SK-N-MC (cell line): Measurements from ENCODE around the gene SAG.

Source experiments
- DNase-seq: peaks from one replicate; pipeline ENCODE4 v3.0.0-alpha.2; 2011; ENCODE audit warnings: low read depth, low spot score
- H3K27ac ChIP-seq: fragments of 200-600 bp; sonication (generic); 2 replicates; pipeline ENCODE4 v1.5.1; 2016; ENCODE audit warnings: mixed run types
- H3K36me3 ChIP-seq: fragments of 200-600 bp; sonication (generic); 2 replicates; pipeline ENCODE4 v1.6.1; 2017; ENCODE audit warnings: antibody characterized with exemption, low read length, mixed read lengths; ENCODE audit not compliant: insufficient read depth
- H3K4me3 ChIP-seq: fragments of 200-600 bp; sonication (generic); 2 replicates; pipeline ENCODE4 v1.5.1; 2016
- H3K9ac ChIP-seq: fragments of 200-600 bp; sonication (generic); 2 replicates; pipeline ENCODE4 v1.8.0; 2017; ENCODE audit warnings: mixed run types, mixed read lengths; ENCODE audit not compliant: insufficient read length
- H3K9me3 ChIP-seq: fragments of 200-600 bp; sonication (generic); 2 replicates; pipeline ENCODE4 v1.6.1; 2017; ENCODE audit warnings: low read depth, mild to moderate bottlenecking, antibody characterized with exemption, low read length, moderate library complexity, mixed read lengths
- EZH2 ChIP-seq: fragments of 200-600 bp; sonication (generic); IDR thresholded peaks from one replicate; pipeline ENCODE4 v1.6.1; 2017; ENCODE audit warnings: antibody characterized with exemption
- FOXP2 ChIP-seq: optimal IDR thresholded peaks from 2 replicates; pipeline ENCODE3; 2011; ENCODE audit warnings: mild to moderate bottlenecking, moderate library complexity; ENCODE audit not compliant: insufficient read depth; ENCODE audit errors: extremely low read length, control extremely low read depth
- POLR2AphosphoS5 ChIP-seq: IDR thresholded peaks from 2 replicates; pipeline ENCODE4 v1.6.1; 2012; ENCODE audit warnings: mild to moderate bottlenecking, low read depth, low read length, borderline replicate concordance

The SAG gene

DNA sequence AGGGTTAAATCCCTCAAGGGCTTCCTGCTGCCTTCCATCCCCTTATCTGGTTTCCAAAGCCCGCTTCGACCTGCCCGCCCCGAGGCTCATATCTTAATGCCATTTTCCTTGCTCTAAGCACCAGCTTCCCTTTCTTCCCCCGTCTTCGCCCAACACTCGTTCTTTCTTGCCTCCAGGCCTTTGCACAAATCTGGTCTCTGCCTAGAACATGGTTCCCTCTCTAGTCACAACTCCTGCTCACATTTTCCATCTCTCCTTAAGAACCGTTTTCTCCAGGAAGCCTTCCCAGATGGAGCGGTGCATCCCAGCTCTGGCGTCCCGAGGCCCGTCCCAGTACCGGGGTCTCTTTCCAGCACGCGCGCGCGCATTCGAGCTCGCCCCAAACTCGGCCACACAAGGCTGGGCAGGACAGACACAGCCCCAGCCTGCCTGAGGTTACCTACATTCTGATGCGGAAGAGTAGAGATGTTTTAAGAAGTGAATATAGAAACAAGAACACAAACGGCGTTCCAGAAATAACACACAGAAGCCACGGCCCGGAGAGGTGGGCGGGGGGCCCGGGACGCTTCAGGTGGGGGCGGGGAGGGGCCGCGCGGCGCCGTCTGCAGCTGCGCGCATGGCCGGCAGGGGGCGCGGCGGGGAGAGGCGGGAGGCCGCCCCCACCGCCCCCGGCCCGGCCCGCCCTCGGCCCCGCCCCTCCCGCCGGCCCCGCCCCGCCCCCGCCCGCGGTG is 46.3 kb downstream of the SAG start, which contains the start of gene DGKD:
Gene DGKD, plus strand, starts transcription at position 726 of the 731 bp plus-strand sequence. CDS start 25 bp downstream, outside the sequence.
- Histone ChIP-seq H3K4me3 (peak within 1 kb of the TSS; percentile 90), H3K9me3 (no peaks in the 10 kb centered on the region), H3K36me3 (peaks cover 32% of the 10 kb centered on the region), H3K27ac (peak within 1 kb of the TSS; percentile 86), H3K9ac (peak within 1 kb of the TSS; percentile 87)
- DNase-seq = no peak
- TF ChIP-seq POLR2AphosphoS5 = no peak; the same call in 1 of the 2 replicates
- TF ChIP-seq FOXP2 = no peak
- TF ChIP-seq EZH2 = no peak

DNA sequence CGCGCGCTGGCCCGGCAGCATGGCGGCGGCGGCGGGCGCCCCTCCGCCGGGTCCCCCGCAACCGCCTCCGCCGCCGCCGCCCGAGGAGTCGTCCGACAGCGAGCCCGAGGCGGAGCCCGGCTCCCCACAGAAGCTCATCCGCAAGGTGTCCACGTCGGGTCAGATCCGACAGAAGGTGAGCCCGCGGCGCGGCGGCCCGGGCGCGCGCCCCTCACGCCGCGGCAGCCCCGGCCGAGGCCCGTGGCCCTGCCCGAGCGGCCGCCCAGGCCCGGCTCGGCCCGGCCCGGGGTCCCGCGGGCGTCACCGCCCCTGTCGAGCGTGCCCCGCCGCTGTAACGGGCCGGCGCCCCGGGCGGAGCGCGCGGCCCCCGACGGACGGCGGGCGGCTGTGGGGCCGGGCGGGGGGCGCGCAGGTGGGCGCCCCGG is 46.9 kb downstream of the SAG start:
- Histone ChIP-seq H3K36me3 (peaks cover 38% of the 10 kb centered on the region), H3K4me3 (peak overlapping the region; percentile 90), H3K27ac (no peak overlapping the region), H3K9ac (no peak overlapping the region), H3K9me3 (no peaks in the 10 kb centered on the region)
- no peak for DNase-seq
- TF ChIP-seq POLR2AphosphoS5 = no peak
- no peak for TF ChIP-seq EZH2
- TF ChIP-seq FOXP2 = no peak

DNA sequence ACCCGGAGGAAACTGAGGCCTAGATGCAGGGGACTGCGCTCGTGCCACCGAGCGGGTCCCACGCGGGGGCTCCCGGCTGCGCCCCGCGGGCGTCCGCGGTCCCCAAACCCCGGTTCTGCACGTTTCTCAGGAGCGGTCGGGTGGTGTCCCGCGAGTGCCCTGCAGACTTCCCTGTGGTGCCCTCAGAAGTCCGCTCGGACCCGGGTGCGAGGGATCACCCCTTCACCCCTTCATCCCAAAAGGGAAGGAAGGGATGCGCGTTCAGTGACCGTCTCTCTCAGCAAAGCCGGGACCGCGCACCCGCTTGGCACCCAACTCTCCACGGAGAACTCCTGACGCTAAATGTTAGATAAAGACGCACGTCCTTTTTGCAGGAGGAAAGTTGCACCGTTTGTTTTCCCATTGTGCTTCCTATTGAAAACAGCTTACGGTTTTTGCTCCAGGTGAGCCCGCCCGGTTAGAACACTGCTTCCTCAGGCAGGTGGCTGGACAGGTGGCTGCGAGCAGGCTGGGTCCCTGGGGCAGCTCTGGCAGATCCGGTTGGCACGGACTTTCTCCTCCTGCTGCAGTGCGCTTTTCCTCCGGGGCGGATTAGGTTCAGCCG is 47.5 kb downstream of the SAG start:
- Histone ChIP-seq H3K9ac (peak overlapping the region; percentile 82), H3K27ac (no peak overlapping the region)

DNA sequence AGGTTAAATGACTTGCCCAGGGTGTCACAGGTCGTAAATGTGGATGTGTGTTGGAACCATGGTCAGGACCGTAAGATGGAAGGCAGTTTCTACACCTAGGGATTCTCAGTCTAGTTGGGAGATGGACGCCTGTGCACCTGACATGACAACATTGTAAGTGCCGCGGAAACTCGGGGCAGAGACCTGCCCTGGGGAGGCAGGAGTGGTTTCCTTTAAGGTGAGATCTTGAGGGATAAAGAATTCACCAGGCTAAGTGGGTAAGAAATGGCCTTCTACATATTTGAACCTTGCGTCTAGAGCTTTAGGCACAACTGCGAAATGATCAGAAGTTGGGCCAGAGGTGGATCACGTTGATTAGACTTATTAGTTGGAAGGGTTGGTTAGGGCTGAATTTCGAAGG is 48.3 kb downstream of the SAG start:
- peak overlapping the region; percentile 82 for H3K9ac ChIP-seq
- no peaks in the 10 kb centered on the region for H3K9me3 ChIP-seq
- no peak for DNase-seq
- H3K4me3 ChIP-seq = peak overlapping the region; percentile 90
- no peak for TF ChIP-seq EZH2
- no peak for TF ChIP-seq FOXP2
- TF ChIP-seq POLR2AphosphoS5 = no peak
- H3K27ac ChIP-seq = no peak overlapping the region
- H3K36me3 ChIP-seq = peaks cover 46% of the 10 kb centered on the region

More for the DNA sequence above, 47.5 kb downstream of the SAG start:
- TF ChIP-seq POLR2AphosphoS5 (no peak), EZH2 (no peak), FOXP2 (no peak)
- no peak for DNase-seq
- peak overlapping the region; percentile 90 for H3K4me3 ChIP-seq
- peaks cover 41% of the 10 kb centered on the region for H3K36me3 ChIP-seq
- no peaks in the 10 kb centered on the region for H3K9me3 ChIP-seq

DNA sequence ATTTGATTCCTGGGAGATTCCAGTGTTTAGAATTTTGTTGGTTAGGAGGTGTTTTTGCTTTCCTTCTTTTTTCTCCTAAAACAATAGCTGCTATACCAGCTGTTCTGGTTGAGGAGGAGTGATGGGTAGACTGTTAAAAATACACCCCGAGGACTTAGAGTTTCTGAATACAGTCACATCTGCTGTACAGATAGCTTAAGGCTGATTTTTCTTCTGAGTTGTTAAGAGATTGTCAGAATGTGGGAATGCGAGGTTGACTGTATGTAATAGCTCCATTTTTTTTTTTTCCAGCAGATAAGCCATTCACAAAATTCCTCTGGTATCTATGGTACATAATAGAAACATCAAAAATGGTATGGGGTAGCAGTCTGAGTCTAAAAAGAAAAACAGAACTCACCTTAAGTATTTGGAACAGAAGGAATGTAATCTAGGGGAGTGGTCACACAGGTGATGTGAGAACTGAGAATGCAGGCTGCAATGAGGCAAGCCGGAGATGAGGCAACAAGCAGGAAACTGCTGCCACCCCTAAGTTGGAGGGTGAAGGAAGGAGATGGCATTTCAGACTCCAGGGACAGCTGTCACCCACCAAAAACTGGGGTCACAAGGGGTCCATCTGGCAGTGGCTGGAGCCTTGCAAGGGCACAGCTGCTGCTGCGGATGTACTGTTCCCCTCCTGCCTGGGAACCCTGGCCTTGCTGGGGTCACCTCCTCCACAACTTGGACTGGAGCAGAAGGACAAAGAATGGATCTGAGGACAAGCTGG is 49.1 kb downstream of the SAG start:
- no peak for DNase-seq
- Histone ChIP-seq H3K4me3 (peak overlapping the region; percentile 90), H3K36me3 (peaks cover 54% of the 10 kb centered on the region)

DNA sequence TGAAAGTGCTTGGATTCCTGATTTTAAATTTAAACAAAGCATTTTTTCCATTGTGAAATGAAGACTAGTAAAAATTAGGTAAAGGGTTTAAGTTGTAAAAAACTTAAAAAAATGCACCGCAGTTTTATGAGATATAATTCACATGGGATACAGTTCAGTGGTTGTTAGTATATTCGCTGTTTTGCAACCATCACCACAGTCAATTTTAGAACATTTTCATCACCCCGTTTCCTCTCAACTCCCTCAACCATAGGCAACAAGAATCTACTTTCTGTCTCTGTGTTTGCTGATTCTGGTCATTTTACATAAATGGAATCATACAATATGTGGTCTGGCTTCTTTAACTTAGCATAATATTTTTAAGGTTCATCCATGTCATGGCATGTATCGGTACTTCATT is 50.7 kb downstream of the SAG start:
- Histone ChIP-seq H3K4me3 (peak overlapping the region; percentile 56), H3K9ac (no peak overlapping the region), H3K36me3 (peaks cover 64% of the 10 kb centered on the region), H3K9me3 (no peaks in the 10 kb centered on the region), H3K27ac (no peak overlapping the region; the same call in 1 of the 2 replicates)
- TF ChIP-seq EZH2 (no peak), FOXP2 (no peak), POLR2AphosphoS5 (no peak)
- DNase-seq = no peak

More for the DNA sequence above, 49.1 kb downstream of the SAG start:
- no peaks in the 10 kb centered on the region for H3K9me3 ChIP-seq
- no peak for TF ChIP-seq EZH2
- TF ChIP-seq POLR2AphosphoS5 = no peak
- TF ChIP-seq FOXP2 = no peak
- peak overlapping the region; percentile 82 for H3K9ac ChIP-seq
- no peak overlapping the region for H3K27ac ChIP-seq

DNA sequence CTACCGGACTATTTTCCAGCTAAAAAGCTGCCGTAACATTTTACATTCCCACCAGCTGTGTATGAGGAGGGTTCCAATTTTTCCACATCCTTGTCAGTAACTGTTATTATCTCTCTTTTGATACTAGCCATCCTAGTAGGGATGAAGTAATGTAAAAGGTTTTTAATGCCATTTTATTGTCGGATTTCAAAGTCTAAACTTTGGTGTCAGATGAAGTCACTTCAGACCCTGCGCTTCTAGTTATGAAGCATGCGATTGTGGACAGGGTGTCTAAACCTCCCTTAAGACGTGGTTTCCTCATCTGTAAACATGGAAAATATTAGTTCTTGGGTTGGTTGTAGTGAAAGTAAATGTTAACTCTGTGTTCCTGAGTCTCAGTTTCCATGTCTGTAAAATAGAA is 51.3 kb downstream of the SAG start:
- DNase-seq = no peak
- Histone ChIP-seq H3K27ac (no peak overlapping the region), H3K9me3 (no peaks in the 10 kb centered on the region), H3K4me3 (peak overlapping the region; percentile 56; the same call in 1 of the 2 replicates), H3K36me3 (peaks cover 70% of the 10 kb centered on the region), H3K9ac (peak overlapping the region; percentile 41)
- no peak for TF ChIP-seq POLR2AphosphoS5
- TF ChIP-seq FOXP2 = no peak
- no peak for TF ChIP-seq EZH2

DNA sequence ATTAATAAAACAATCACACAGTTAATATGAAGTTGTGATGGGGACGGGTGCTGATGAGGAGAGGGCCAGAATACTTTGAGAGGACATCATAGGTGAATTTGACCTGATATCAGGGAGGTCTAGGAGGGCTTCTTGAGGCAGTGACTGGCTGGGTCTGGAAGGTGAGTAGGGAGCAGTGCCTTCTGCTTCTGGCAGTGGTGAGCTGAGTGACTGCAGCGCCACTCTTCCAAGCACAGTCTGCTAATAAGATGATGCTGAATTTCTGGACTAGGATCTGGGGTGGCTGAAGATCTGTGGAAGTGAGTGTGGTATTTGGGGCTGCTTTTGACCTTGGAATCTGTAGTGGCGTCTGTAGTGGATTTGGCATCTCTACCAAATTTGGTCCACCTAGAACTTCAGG is 52.2 kb downstream of the SAG start:
- Histone ChIP-seq H3K9ac (no peak overlapping the region), H3K27ac (no peak overlapping the region), H3K36me3 (peaks cover 79% of the 10 kb centered on the region), H3K4me3 (no peak overlapping the region), H3K9me3 (no peaks in the 10 kb centered on the region)
- TF ChIP-seq EZH2 (no peak), FOXP2 (no peak), POLR2AphosphoS5 (no peak)
- no peak for DNase-seq
